Adipocyte (in vitro differentiated cells): ENCODE results near the gene STK32B.

Experiments used
- DNase-seq: peaks from one replicate; pipeline ENCODE4 v3.0.0-alpha.2; 2015; ENCODE audit warnings: low read depth
- H3K27me3 ChIP-seq: replicated peaks from 2 replicates; pipeline ENCODE4 v1.7.0; 2013; ENCODE audit warnings: mild to moderate bottlenecking, low read length, moderate library complexity; ENCODE audit not compliant: control insufficient read depth, insufficient read depth
- H3K36me3 ChIP-seq: 2 replicates; pipeline ENCODE4 v1.7.0; 2013; ENCODE audit warnings: low read length, mild to moderate bottlenecking, moderate library complexity; ENCODE audit not compliant: control insufficient read depth, insufficient read depth, severe bottlenecking
- H3K4me1 ChIP-seq: 2 replicates; pipeline ENCODE4 v1.7.0; 2013; ENCODE audit warnings: mild to moderate bottlenecking, low read length, moderate library complexity; ENCODE audit not compliant: control insufficient read depth, insufficient read depth
- H3K4me3 ChIP-seq: 2 replicates; pipeline ENCODE4 v1.7.0; 2013; ENCODE audit warnings: mild to moderate bottlenecking, low read length, moderate library complexity
- H3K9ac ChIP-seq: 2 replicates; pipeline ENCODE4 v1.7.0; 2013; ENCODE audit warnings: mild to moderate bottlenecking, low read length, moderate library complexity
- H3K9me3 ChIP-seq: 2 replicates; pipeline ENCODE4 v1.7.0; 2013; ENCODE audit warnings: mild to moderate bottlenecking, low read length, moderate library complexity; ENCODE audit not compliant: control insufficient read depth

The STK32B gene

GRCh38 chr4:5545271-5545670 is 494.0 kb downstream of the STK32B start:
- Histone ChIP-seq H3K4me3 (no peak overlapping the region), H3K9me3 (no peaks in the 10 kb centered on the region)
- no peak for DNase-seq

GRCh38 chr4:5547651-5548249 is 496.5 kb downstream of the STK32B start:
- Histone ChIP-seq H3K36me3 (peaks cover 15% of the 10 kb centered on the region), H3K4me1 (no peaks in the 10 kb centered on the region), H3K4me3 (no peak overlapping the region), H3K27me3 (no peaks in the 10 kb centered on the region), H3K9ac (no peak overlapping the region), H3K9me3 (no peaks in the 10 kb centered on the region)
- DNase-seq = no peak

More at GRCh38 chr4:5545271-5545670, 494.0 kb downstream of the STK32B start:
- H3K9ac ChIP-seq = no peak overlapping the region
- no peaks in the 10 kb centered on the region for H3K4me1 ChIP-seq
- H3K27me3 ChIP-seq = no peaks in the 10 kb centered on the region
- H3K36me3 ChIP-seq = peaks cover 20% of the 10 kb centered on the region
